H1 (cell line): ENCODE results near the gene BTNL8. TPM values are rescaled to one million over a fixed set of nuclear protein-coding genes. Genes with fewer than 3 reads are reported as not detected.

Experiments used
- CTCF ChIA-PET: fragments of 300-600 bp; sonication (Branson Sonifier 250); formaldehyde crosslinking; loops from one replicate; lab custom pipeline; 2021; ENCODE audit not compliant: partially characterized antibody; lab: Charles Lee
- POLR2A ChIA-PET: fragments of 300-600 bp; sonication (Branson Sonifier 250); formaldehyde crosslinking; loops from one replicate; lab custom pipeline; 2021; ENCODE audit warnings: inconsistent platforms; ENCODE audit not compliant: partially characterized antibody; lab: Charles Lee
- DNase-seq, 2 experiments: peaks; one replicate each; pipeline versions ENCODE4 v3.0.0 to v3.0.0-alpha.2; 2010 to 2022; ENCODE audit warnings: low spot score in 2 of 2, low read depth in 1 of 2, mixed read lengths in 1 of 2
- FAIRE-seq: peaks from 2 replicates; lab custom pipeline; 2011; peaks lifted over from hg19 to GRCh38; lab: Jason Lieb, UNC
- H2AFZ ChIP-seq: 2 replicates; pipeline ENCODE4 v1.8.1; 2012; ENCODE audit warnings: low read length, inconsistent platforms
- H2AK5ac ChIP-seq: 2 replicates; pipeline ENCODE4 v1.6.1; 2013; ENCODE audit warnings: low read depth, low read length
- H2BK120ac ChIP-seq: replicated peaks from 2 replicates; pipeline ENCODE3; 2013; ENCODE audit warnings: low read depth, low read length, inconsistent platforms
- H2BK12ac ChIP-seq: 2 replicates; pipeline ENCODE4 v1.6.1; 2013; ENCODE audit warnings: low read depth, low read length
- H2BK15ac ChIP-seq: 2 replicates; pipeline ENCODE4 v1.6.1; 2013; ENCODE audit warnings: low read length
- H2BK20ac ChIP-seq: 2 replicates; pipeline ENCODE4 v1.6.1; 2013; ENCODE audit warnings: low read length
- H2BK5ac ChIP-seq: 2 replicates; pipeline ENCODE4 v1.6.1; 2013; ENCODE audit warnings: low read depth, low read length
- H3K14ac ChIP-seq: 2 replicates; pipeline ENCODE4 v1.6.1; 2013; ENCODE audit warnings: inconsistent platforms; ENCODE audit not compliant: insufficient read length
- H3K18ac ChIP-seq: 2 replicates; pipeline ENCODE4 v1.6.1; 2013; ENCODE audit warnings: low read length; ENCODE audit errors: extremely low read depth
- H3K23ac ChIP-seq: 2 replicates; pipeline ENCODE4 v1.6.1; 2013; ENCODE audit warnings: inconsistent platforms; ENCODE audit not compliant: insufficient read length
- H3K23me2 ChIP-seq: 2 replicates; pipeline ENCODE4 v1.6.1; 2013; ENCODE audit warnings: low read depth, low read length
- H3K27ac ChIP-seq: 2 replicates; pipeline ENCODE4 v1.6.1; 2011; ENCODE audit warnings: low read depth, low read length, inconsistent platforms
- H3K27me3 ChIP-seq, 4 experiments: replicated peaks in 1 of 4; 1 replicate in 1 of 4; 2 replicates in 3 of 4; pipeline versions ENCODE4 v1.6.1 to v1.8.1; 2011 to 2013; ENCODE audit warnings: low read length in 3 of 4, mild to moderate bottlenecking in 3 of 4, inconsistent platforms in 2 of 4, mixed read lengths in 2 of 4, moderate library complexity in 1 of 4; ENCODE audit not compliant: control insufficient read depth in 3 of 4, insufficient read depth in 3 of 4; ENCODE audit errors: extremely low read depth in 1 of 4
- H3K36me3 ChIP-seq, 4 experiments: 2 replicates each; pipeline versions ENCODE4 v1.6.1 to v1.8.1; 2011 to 2013; ENCODE audit warnings: mild to moderate bottlenecking in 4 of 4, low read length in 3 of 4, moderate library complexity in 2 of 4, control low read depth in 1 of 4, inconsistent platforms in 1 of 4; ENCODE audit not compliant: insufficient read depth in 4 of 4, control insufficient read depth in 2 of 4
- H3K4ac ChIP-seq: replicated peaks from 2 replicates; pipeline ENCODE3; 2013; ENCODE audit warnings: low read length, low read depth, mixed read lengths, inconsistent platforms; ENCODE audit not compliant: insufficient read length
- H3K4me1 ChIP-seq, 4 experiments: replicated peaks in 1 of 4; 1 replicate in 1 of 4; 2 replicates in 3 of 4; pipeline versions ENCODE4 v1.6.1 to v1.8.1; 2011 to 2013; ENCODE audit warnings: low read length in 3 of 4, inconsistent platforms in 2 of 4, mixed read lengths in 1 of 4; ENCODE audit not compliant: insufficient read depth in 4 of 4, control insufficient read depth in 3 of 4
- H3K4me2 ChIP-seq, 2 experiments: 2 replicates each; pipeline versions ENCODE4 v1.6.1 to v1.8.1; 2011 to 2013; ENCODE audit warnings: low read depth in 2 of 2, low read length in 2 of 2, control low read depth in 1 of 2, inconsistent platforms in 1 of 2, mild to moderate bottlenecking in 1 of 2; ENCODE audit not compliant: insufficient read depth in 1 of 2
- H3K4me3 ChIP-seq, 4 experiments: fragments of 200-600, 300-600 bp in 1 of 4; sonication (generic), shearing (Covaris generic), sonication (Bioruptor Twin) in 1 of 4; 2 replicates each; pipeline versions ENCODE4 v1.5.1 to v1.8.1; 2011 to 2016; ENCODE audit warnings: low read length in 4 of 4, low read depth in 3 of 4, control low read depth in 2 of 4, inconsistent platforms in 2 of 4, mild to moderate bottlenecking in 2 of 4, mixed read lengths in 1 of 4, moderate library complexity in 1 of 4; ENCODE audit not compliant: insufficient read depth in 2 of 4; ENCODE audit errors: extremely low read depth in 1 of 4
- H3K56ac ChIP-seq: replicated peaks from 2 replicates; pipeline ENCODE3; 2013; ENCODE audit warnings: low read depth, mild to moderate bottlenecking, mixed read lengths, low read length, inconsistent platforms; ENCODE audit not compliant: insufficient read length
- H3K79me1 ChIP-seq: 2 replicates; pipeline ENCODE4 v1.6.1; 2013; ENCODE audit warnings: low read depth, low read length, control low read depth
- H3K79me2 ChIP-seq, 2 experiments: 2 replicates each; pipeline versions ENCODE4 v1.6.1 to v1.8.1; 2012 to 2013; ENCODE audit warnings: low read length in 2 of 2, mild to moderate bottlenecking in 2 of 2, inconsistent platforms in 1 of 2; ENCODE audit not compliant: insufficient read depth in 2 of 2, control insufficient read depth in 1 of 2
- H3K9ac ChIP-seq, 4 experiments: replicated peaks in 1 of 4; 1 replicate in 1 of 4; 2 replicates in 3 of 4; pipeline versions ENCODE4 v1.6.1 to v1.8.1; 2011 to 2013; ENCODE audit warnings: low read depth in 3 of 4, low read length in 3 of 4, control low read depth in 2 of 4, mild to moderate bottlenecking in 2 of 4, moderate library complexity in 2 of 4, inconsistent platforms in 1 of 4; ENCODE audit errors: extremely low read depth in 1 of 4
- H3K9me3 ChIP-seq, 2 experiments: 2 replicates each; pipeline versions ENCODE4 v1.6.1 to v1.8.1; 2012 to 2013; ENCODE audit warnings: mild to moderate bottlenecking in 2 of 2, moderate library complexity in 2 of 2, control low read depth in 1 of 2, inconsistent platforms in 1 of 2, low read depth in 1 of 2, low read length in 1 of 2, mixed read lengths in 1 of 2; ENCODE audit not compliant: insufficient read depth in 2 of 2
- H4K20me1 ChIP-seq, 2 experiments: replicated peaks in 1 of 2; 2 replicates each; pipeline versions ENCODE3 to v1.8.1; 2011 to 2013; ENCODE audit warnings: inconsistent platforms in 2 of 2, low read length in 2 of 2, mild to moderate bottlenecking in 1 of 2; ENCODE audit not compliant: insufficient read depth in 2 of 2, control insufficient read depth in 1 of 2
- H4K5ac ChIP-seq: 2 replicates; pipeline ENCODE4 v1.6.1; 2013; ENCODE audit warnings: low read length, low read depth, mixed read lengths, inconsistent platforms; ENCODE audit not compliant: insufficient read length
- H4K8ac ChIP-seq: 2 replicates; pipeline ENCODE4 v1.8.0; 2013; ENCODE audit warnings: mild to moderate bottlenecking, moderate library complexity, low read length, inconsistent platforms; ENCODE audit not compliant: insufficient read depth; ENCODE audit errors: extremely low read depth
- H4K91ac ChIP-seq: replicated peaks from 2 replicates; pipeline ENCODE3; 2013; ENCODE audit warnings: low read length, mixed read lengths, inconsistent platforms; ENCODE audit not compliant: insufficient read length
- CBX5 ChIP-seq: fragments of 300-800, 300-1000 bp; sonication (generic); IDR thresholded peaks from 2 replicates; pipeline ENCODE4 v1.7.1; 2016; ENCODE audit warnings: antibody characterized with exemption, low read length, low read depth
- RNF2 ChIP-seq: fragments of 200-900, 300-1000 bp; sonication (generic); IDR thresholded peaks from 2 replicates; pipeline ENCODE4 v1.7.1; 2016; ENCODE audit warnings: borderline replicate concordance, low read depth, mild to moderate bottlenecking, antibody characterized with exemption, low read length; ENCODE audit not compliant: poor library complexity, severe bottlenecking; ENCODE audit errors: missing control alignments
- SAP30 ChIP-seq: fragments of 300-600 bp; sonication (generic); IDR thresholded peaks from 2 replicates; pipeline ENCODE4 v1.7.1; 2012; ENCODE audit warnings: low read length, moderate library complexity, mild to moderate bottlenecking, inconsistent platforms; ENCODE audit not compliant: insufficient read depth, insufficient replicate concordance
- SRF ChIP-seq: IDR thresholded peaks from 2 replicates; pipeline ENCODE4 v1.6.1; 2011; ENCODE audit warnings: mild to moderate bottlenecking, low read depth, low read length, moderate library complexity
- WGBS, 2 experiments: shearing (Covaris generic) in 1 of 2; methylation state at CpG; one replicate each; pipeline versions ENCODE4 v1.1.6 to v1.1.7; 2013 to 2015; ENCODE audit warnings: low lambda C conversion rate in 2 of 2, mixed read lengths in 2 of 2, inconsistent platforms in 1 of 2, low coverage in 1 of 2, missing lambda C conversion rate in 1 of 2; ENCODE audit not compliant: insufficient replicate concordance in 2 of 2, insufficient coverage in 1 of 2, insufficient read length in 1 of 2; ENCODE audit errors: extremely low coverage in 1 of 2, missing lambda C conversion rate in 1 of 2; 5-methylcytosine and 5-hydroxymethylcytosine counted together
- polyA plus RNA-seq, 7 experiments: library from polyadenylated mRNA; depleted of rRNA in 3 of 7; stranded (reverse) in 5 of 7; unstranded in 2 of 7; fragments of >200 nt in 5 of 7; fragments of 200-250 nt in 2 of 7; gene quantifications; 1 replicate in 5 of 7; 2 replicates in 1 of 7; 4 replicates in 1 of 7; pipeline versions ENCODE4 v1.2.1 to v1.2.3, GENCODE V29; 2011 to 2013; ENCODE audit warnings: missing spikeins in 2 of 7, mixed read lengths in 2 of 7
- total RNA-seq: library from RNA; stranded (reverse); fragmentation: NEBNext Ultra II Directional; extraction: Animal tissue kit (Norgen Biotek cat#: 25700); gene quantifications from 2 replicates; pipeline ENCODE4 v1.2.1, GENCODE V29; 2021

Gene BTNL8
- total and polyA plus RNA-seq, 2 of the 8 experiments (the other 6 are each of a cell fraction or from before 2014, with no cell fraction given): 0.32 to 0.48 TPM

GRCh38 chr5:180959661-180960060 lies 60.7 kb downstream of the BTNL8 start:
- ChIA-PET POLR2A (no interaction called here), CTCF (no interaction called here)
- H3K18ac ChIP-seq: no peak overlapping the region; the same call in 1 of the 2 replicates
- no peak overlapping the region for H3K4me2 ChIP-seq
- TF ChIP-seq SRF (no peak), CBX5 (no peak), RNF2 (no peak), SAP30 (no peak)
- H2BK120ac ChIP-seq: no peak overlapping the region
- no peak overlapping the region for H2BK5ac ChIP-seq
- no peak overlapping the region for H2BK20ac ChIP-seq
- H3K4me1 ChIP-seq: peaks cover 0 to 7% (median 2%) of the 10 kb centered on the region in 4 experiments; a peak in 4 of 7 replicates
- peak overlapping the region; percentile 62; the same call in 1 of the 2 replicates for H2AFZ ChIP-seq
- DNase-seq (no peak), FAIRE-seq (no peak)
- no peaks in the 10 kb centered on the region for H3K27me3 ChIP-seq
- no peaks in the 10 kb centered on the region for H3K79me2 ChIP-seq
- H3K36me3 ChIP-seq: no peaks in the 10 kb centered on the region
- no peak overlapping the region for H4K91ac ChIP-seq
- H2BK12ac ChIP-seq: no peak overlapping the region
- H4K20me1 ChIP-seq: no peaks in the 10 kb centered on the region
- H3K9ac ChIP-seq: no peak overlapping the region
- H3K23me2 ChIP-seq: no peaks in the 10 kb centered on the region; the same call in 1 of the 2 replicates
- H3K14ac ChIP-seq: no peak overlapping the region
- no peak overlapping the region for H2AK5ac ChIP-seq
- H2BK15ac ChIP-seq: no peak overlapping the region
- H3K79me1 ChIP-seq: no peaks in the 10 kb centered on the region
- no peak overlapping the region for H3K27ac ChIP-seq
- H3K56ac ChIP-seq: no peak overlapping the region
- no peak overlapping the region for H3K4ac ChIP-seq
- no peak overlapping the region for H3K23ac ChIP-seq
- no peak overlapping the region for H3K4me3 ChIP-seq
- no peak overlapping the region for H4K8ac ChIP-seq
- 90% methylated on average over 5 of the region's 5 CpGs; no CpG with 5 or more reads in 1 of the 2 experiments for whole genome bisulfite sequencing, 2 experiments
- no peak overlapping the region for H4K5ac ChIP-seq
- H3K9me3 ChIP-seq: peaks cover 4 to 12% of the 10 kb centered on the region in 2 experiments; a peak in 3 of 4 replicates
